Measurements from ENCODE around the gene CELF1.

CELF1 gene

DNA sequence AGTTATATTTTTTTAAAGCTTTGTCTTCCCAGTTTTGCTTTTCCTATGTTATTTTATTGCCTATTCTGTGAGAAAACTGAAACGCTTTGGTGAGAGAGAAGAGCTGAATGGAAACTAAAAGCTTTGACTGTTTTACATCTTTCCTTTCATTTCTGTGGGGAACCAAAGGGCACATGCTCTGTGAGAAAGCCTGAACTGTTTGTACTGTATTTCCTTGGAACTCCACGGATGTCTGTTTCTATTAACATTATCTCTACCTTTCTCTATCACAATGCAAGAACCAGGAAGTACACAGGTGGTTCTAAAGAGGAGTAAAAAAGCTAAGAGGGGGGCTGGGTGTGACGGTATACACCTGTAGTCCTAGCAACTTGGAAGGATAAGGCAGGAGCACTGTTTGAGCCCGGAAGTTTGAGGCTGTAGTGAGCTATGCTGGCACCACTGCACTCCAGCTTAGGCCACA is 43.8 kb downstream of the CELF1 start:
- no peak for DNase-seq (ENCODE audit: low read depth)

DNA sequence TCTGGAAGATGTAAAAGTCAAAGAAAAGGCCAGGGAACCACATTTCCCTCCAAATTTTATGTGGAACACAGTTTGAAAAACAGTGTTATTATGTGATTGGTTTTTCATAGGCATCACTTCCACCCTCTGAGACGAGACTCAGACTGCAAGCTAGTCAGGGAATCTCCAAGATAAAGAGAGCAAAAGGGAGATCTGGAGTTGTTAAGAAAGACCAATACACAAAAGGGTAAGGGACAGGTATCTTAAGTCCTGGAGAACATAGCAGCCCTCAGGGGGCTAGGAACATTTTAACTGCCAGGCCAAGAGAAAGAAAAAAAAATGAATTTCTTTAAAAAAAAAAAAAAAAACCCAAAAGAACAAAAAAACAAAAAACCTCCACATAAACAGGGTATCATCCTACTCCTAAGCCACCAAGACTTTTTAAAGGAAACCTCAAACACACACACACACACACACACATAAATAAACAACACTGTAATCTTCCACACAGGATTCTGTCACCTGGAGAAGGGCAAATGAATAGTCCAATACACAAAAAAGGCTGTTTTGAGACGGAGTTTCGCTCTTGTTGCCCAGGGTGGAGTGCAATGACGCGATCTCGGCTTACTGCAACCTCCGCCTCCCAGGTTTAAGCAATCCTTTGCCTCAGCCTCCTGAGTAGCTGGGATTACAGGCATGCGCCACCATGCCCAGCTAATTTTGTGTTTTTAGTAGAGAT is 44.5 kb downstream of the CELF1 start:
- DNase-seq (ENCODE audit: low read depth), result no peak

DNA sequence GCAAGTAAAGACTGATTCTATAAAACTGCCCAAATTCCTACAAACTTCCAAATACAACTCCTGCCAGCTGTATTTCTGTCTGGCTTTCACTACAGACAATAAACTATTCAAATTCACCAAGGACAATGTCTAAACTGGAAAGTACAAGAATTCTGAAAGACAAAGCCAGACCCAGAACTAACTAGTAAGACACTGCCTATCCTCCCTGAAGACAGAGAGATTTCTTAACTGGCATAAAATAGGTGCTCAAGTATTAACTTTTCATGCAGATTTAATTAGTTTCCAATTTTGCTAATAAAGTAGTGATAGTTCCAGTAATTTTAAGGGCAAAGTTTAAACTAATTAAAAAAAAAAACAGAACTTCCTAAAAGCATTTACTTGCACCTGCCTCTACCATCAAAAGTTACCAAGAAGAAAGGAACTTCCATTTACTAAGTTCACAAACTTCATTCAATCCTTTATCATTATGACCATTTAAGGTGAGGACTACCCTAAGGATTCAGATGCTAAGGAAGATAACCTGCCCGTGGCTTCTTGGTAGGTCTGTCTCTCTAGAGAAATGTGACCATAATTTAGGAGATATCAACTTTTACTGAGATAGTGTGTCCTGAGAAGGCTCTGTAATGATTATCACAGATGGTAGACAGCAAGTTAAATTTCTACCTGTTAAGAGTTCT is 45.2 kb downstream of the CELF1 start:
- DNase-seq (ENCODE audit: low read depth), result no peak

DNA sequence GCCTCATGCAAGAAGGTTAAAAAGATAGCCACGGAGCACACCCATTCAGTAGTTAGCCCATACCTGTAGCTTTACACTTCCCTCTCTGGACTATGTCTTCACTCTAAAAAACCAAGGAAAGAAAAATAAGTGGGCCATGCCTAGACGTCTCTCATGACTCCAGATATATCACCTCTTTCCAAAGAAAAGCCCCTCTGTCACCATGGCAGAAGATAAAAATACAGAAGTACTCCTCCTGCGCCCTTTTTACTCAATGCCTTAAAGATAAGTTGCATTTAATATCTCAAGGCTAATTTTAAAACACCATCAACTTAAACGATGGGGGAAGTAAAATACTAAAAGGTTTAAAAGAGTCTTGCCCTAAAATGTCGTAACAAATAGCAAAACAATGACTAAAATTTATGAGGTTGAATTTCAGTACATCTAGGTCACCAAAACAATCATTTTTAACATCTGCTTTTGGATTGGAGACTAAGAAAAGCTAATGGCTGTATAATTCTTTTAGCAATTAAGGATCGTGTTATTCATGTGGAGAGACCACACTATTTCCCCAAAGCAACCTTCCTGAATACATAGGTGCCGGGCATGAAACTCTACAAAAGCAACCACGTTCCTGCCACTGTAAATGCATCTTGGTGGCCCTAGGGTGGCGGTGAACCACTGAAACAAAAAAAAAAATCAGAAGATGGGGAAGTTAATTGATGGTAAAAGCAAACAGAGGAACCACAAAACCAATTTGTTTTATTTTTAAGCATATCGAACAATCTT is 46.0 kb downstream of the CELF1 start:
- no peak for DNase-seq (ENCODE audit: low read depth)

DNA sequence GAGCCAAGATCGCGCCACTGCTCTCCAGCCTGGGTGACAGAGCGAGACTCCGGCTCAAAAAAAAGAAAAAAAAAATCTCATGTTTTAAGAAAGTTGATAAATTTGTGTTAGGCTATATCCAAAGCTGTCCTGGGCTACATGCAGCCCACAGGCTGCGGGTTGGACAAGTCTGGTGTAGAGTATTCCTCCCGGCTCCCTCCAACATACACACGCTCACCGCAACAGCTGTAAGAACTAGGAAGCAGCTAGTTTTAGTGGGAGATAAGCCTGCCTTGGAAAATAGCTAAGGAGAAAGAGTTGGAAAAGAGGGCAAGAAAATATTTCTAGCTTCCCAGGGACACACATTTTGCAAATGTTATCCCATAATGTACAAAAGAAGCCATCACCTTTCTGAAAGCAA is 46.6 kb downstream of the CELF1 start:
- no peak for DNase-seq (ENCODE audit: low read depth)

DNA sequence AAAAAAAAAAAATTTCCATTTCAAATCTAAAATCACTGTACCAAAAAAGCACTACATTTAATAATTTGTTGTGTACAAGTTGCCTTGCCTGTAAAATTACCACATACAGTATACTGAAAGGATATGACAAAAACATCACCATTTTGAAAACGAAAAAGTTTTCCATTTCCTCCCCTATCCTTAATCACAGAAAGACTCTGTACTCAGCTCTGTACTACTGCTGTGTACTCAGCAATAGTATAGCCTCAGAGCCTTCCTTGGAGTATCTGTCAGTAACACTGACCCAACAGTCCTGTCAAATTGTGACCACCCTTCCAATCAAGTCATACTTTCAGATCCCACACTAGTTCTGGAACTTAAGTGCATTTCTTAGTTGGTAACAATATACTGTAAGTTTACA is 48.0 kb downstream of the CELF1 start:
- DNase-seq (ENCODE audit: low read depth), result no peak

DNA sequence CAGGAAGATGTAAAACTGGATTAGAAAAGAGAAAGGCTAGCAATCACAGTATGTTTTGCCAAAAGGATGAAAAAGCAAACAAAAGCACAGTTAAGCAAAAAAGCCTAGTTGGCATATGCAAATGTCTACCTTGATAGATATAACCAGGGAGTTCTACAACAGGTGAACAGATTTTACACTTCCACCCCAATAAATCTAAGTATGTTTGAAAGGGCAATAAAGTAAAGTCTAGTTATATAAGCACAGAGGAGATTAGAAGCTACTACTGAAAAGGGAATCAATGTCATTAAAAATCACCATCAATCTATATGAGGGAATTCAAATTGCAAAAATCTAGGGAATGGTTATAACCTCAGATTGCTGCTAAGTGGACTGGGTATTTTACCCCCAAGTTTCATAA is 49.7 kb downstream of the CELF1 start:
- DNase-seq (ENCODE audit: low read depth), result no peak

DNA sequence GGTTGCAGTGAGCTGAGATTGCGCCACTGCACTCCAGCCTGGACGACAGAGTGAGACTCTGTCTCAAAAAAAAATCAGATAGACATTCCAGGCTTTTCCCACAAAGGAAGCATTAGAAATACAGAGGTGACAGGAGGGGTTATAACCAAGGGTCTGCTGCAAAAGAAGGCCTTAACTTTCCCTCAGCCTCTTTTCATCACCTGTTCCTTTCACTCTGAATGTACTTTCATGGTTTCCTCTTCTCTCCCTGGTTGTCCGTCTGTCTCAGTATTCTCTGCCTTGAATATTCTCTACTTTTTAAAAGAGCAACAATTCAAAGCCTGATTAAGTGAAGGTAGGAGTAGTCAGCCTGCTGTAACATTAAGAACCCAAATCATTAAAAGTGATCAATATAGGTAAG is 50.2 kb downstream of the CELF1 start:
- DNase-seq (ENCODE audit: low read depth), result no peak

DNA sequence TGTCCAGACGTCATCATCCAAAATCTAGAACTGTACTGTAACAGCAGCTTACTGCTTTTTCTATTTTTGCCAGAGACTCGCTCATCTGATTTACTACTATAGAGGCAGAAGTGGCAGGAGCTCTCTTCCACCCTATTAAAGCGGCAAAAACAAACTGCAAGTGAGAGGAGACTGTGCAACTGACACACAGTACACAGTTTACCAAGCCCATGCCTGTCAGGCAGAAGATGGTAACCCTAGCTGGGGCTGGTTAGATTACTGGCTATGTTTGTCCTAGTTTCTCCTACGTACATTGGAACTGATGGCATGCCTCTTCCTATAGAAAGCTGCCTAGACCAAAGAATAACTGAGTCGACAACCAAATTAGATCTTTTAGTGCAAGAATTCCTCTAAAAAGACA is 51.8 kb downstream of the CELF1 start:
- DNase-seq (ENCODE audit: low read depth), result no peak

DNA sequence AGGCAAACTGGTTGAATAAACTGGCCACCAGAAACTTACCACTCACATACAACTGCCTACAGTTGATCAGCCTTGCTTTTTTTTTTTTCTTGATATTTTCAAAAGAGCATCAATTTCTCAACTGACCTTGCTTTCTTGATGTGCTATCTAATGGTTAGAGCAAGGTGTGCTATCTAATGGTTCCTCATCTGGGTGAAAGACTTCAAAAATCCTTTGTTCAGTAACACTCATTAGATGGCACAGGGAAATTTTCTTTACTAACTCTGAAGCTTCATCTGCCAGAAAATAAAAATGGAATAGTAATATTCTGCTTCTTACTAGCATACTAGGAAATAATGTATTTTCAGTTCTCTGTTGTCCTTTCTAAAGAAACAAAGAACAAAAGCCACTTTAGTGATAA is 52.8 kb downstream of the CELF1 start:
- DNase-seq (ENCODE audit: low read depth), result no peak

DNA sequence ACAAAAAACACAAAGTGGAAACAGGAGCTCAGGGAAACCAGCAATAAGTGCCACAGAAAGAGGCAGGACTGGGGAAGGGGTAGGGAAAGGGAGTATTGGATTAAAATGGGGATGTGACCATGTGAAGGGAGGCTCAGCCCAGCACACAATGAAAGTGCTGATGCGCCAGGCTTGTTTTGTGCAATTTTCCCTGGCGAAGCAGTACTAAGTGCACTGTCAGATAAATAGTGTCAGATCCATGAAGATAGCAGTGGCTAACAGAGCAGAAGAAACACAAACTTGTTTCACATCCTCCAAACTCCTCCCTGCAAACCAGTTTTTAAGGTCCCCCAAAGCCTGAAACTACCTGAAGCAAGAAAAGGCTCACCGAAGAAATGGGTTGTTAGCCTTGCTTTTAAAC is 53.3 kb downstream of the CELF1 start:
- no peak for DNase-seq (ENCODE audit: low read depth)

DNA sequence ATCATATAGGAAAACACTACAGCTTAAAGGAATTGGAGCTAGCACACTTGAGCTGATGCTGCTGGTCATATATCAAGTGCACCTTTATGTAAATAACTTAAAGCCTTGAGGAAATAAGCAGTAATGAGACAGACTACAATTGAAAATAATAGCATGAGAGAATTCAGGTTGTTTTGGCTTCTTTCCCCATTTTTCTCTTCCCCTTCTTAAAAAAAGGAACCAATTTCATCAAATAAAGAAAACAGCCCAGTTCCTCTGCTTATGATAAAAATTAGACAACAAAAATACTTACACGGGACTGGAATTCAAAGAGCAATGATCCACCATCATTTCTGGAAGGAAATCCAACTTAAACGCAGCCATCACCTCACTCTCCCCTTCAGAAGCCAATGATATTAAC is 53.8 kb downstream of the CELF1 start:
- DNase-seq (ENCODE audit: low read depth), result no peak

DNA sequence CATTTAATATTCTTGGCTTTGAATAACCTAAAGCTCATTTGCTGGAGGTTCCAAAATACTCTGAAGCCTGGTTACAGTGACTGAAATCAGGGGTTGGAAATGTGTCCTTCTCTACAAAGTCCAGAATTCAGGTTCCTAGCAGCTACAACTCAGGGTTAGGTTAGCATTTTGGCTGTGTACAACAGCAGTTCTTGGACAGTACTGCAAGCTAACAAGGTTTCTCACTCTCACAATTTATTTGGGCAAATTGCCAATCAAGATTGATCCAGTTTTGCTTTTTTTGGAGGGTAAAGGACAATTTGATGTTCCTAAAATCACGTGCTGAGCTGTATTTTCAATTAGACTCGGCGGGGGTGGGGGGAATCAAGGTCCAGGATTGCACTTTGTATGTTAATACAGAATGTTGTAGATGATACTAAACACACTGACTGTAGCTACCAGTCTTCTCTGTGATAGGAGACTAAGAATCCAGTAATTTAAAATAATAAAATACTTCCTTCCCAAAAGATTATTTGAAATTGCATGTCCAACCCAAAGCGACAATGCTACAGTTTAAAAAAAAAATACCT is 54.3 kb downstream of the CELF1 start:
- no peak for DNase-seq (ENCODE audit: low read depth)

DNA sequence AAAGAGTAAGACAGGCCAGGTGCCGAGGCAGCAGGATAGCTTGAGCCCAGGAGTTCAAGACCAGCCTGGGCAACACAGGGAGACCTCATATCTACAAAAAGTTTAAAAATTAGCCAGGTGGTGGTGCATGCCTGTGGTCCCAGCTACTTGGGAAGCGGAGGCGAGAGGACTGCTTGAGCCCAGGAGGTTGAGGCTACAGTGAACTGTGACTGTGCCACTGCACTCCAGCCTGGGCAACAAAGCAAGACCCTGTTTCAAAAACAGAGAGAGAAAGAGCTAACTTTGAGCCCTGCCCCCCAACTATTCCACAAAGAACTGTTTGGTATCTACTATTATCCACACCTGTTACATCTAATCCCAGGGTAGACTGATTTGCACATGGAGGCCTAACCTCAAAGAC is 54.8 kb downstream of the CELF1 start:
- DNase-seq (ENCODE audit: low read depth), result no peak

DNA sequence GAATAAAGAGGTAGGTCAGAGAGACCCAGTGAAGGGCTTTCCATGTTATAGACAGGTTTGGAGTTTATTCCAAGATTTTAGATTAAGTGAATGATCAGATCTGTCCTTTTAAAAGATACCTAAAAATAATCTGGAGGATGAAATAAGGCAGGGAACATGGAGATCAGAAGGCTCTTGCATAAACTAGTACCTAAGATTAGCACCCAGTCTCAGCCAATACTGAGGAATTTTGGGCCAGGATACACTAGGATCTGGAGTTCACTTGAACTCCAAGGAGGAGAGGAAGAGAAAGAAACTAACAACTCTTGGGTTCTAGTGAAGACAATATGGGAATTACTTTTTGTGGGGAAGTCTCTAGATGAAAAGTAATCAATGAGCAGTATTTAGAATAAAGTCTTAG is 56.1 kb downstream of the CELF1 start:
- DNase-seq (ENCODE audit: low read depth), result no peak

DNA sequence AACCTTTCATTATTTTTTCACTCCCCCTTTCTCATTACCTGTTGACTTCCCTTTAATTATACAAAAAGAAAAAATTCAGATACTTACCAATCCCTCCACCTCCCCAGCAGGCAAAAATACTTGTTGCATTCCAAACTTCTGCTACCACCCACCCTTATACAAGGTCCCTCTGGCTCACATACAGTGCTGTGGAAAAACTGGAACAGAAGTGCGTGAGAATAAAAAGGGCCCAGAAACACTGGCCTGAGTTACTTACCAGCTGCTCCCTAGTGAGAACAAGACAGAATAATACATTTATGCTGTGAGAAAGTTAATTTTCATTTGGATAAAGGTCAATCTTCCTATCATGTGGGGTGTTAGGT is 57.1 kb downstream of the CELF1 start:
- DNase-seq (ENCODE audit: low read depth), result no peak

DNA sequence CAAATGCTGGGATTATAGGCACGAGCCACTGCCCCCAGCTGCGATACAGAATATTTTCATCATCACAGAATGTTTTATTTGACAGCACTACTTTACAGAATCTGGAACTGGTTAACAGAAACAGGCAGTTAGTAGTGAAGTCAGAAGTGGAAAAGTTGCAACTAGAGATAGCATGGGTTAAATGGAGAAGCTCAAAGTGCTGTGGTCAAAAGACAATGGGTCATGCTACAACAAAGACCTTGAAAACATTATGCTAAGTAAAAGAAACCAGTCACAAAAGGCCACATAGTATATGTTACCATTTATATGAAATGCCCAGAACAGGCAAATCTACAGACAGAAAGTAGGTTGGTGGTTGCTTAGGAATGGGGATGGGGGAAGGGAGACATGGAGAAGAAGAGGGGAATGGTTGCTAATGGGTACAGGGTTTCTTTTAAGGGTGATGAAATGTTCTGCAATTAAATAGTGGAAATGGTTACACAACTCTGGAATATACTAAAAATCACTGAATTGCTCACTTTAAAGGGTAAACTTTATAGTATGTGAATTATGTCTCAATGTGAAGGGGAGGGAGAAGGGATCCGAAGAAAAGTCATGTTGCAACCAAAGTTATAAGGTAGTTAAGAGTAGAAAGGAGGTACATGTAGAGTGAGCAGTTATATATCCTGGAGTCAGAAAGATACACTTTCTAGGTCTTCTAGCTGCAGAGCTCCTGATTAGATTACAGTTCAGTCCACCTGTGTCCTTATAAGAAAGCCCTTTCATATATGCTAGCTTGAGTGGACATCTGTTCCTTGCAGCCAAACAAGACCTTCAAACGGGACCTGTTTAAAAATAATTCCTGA is 57.7 kb downstream of the CELF1 start:
- no peak for DNase-seq (ENCODE audit: low read depth)

DNA sequence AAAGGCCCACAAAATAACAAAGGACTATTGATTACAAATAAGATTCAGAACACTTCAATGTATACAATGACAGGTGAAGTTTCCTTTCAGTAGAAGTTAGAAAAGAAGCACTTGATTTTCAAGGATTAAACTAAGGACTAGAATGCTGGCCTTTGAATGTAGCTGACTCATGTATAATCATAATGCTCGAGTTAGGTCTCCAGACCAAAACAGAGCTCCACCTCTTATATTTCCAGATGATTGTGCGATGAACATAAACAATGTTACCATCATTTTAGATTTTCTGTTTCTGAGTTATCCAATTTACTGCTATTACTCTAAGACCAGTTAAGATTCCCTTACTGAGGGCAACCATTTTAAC is 63.6 kb downstream of the CELF1 start:
- no peak for DNase-seq (ENCODE audit: low read depth)

DNA sequence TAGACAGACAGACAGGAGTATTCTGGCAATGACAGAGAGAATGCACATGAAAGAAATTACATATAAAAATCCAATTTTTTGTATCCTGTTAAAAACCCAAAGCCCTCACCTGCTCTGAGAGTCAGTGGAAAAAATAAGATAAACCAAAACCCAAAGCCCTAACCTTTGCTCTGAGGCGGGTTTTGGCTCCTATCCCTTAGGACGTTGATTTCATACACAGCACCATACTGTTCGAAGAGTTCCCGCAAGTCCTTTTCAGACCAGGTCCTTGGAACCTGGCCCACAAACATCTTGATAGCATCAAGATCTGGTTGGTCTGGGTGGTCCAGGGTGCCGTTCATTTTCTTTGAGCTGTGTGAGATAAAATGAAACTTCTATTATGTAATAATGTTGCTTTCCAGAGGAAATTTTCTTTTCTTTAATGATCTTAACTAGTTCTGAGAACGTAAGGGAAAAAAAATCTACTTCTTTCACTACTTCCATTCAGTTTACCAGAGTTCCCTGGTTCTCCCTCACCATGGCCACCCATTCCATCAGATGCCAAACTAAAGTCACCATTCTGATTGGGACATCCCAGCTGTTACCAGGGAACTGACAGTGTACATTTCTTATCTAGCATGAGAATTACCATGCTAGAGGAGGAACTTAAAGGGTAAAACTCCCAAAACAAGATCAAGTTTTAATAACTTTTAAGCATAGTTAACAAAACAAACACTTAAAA is 64.1 kb downstream of the CELF1 start:
- no peak for DNase-seq (ENCODE audit: low read depth)

DNA sequence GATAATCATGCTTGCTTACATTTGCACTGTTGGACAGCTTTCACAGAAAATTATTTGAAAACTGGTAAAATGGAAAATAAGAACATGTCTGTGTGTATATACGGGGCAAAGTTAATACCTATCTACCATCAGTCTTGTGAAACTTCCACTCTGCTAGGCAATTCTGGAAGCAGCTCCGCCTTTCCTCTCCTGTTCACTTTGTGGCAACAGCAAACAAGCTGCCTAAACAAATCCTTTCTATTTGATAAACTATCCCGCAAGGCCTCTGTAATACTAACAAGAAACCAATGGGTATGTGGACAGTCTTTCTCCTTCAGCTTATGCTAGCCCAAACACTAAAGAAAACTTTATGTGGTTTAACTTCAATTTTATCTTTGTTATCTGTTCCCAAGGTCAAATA is 64.8 kb downstream of the CELF1 start:
- DNase-seq (ENCODE audit: low read depth), result no peak

DNA sequence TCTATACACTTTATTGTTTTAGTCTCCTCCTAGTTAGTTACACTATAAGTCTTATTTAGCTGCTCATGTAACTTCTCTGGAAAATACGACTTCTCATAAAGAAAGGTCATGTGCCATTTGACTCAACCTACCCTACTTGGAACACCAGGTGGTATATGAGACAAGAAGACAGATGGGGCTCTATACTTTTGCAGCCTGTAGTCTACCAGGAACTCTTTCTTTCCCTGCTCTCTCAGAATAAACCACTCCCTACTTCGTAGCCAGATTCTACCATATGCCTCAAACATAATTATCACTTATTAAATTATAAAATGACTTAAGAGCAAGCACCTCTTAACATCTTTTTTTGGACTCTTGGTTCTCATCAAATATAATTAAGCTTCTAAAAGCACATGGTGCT is 65.5 kb downstream of the CELF1 start:
- DNase-seq (ENCODE audit: low read depth), result no peak

Data from activated T-cell treated with anti-CD3 and anti-CD28 coated beads for 48 hours (primary cell).